MM.1S (cell line): ENCODE results near the gene HEBP1.

Source experiments
- DNase-seq: peaks from one replicate; pipeline ENCODE4 v3.0.0-alpha.2; 2015
- H2AFZ ChIP-seq: fragments of 300-600 bp; sonication (generic); 2 replicates; pipeline ENCODE4 v1.6.0; 2016; ENCODE audit warnings: antibody characterized with exemption, low read length
- H3F3A ChIP-seq: fragments of 300-600 bp; sonication (generic); 2 replicates; pipeline ENCODE4 v1.6.1; 2016; ENCODE audit warnings: mild to moderate bottlenecking, antibody characterized with exemption, low read length, moderate library complexity, mixed read lengths; ENCODE audit not compliant: insufficient read depth
- H3K27ac ChIP-seq: fragments of 300-600 bp; sonication (generic); 2 replicates; pipeline ENCODE4 v1.5.1; 2016; ENCODE audit warnings: mild to moderate bottlenecking, low read length
- H3K27me3 ChIP-seq: fragments of 300-600 bp; sonication (generic); replicated peaks from 2 replicates; pipeline ENCODE4 v1.6.0; 2016; ENCODE audit warnings: low read length; ENCODE audit not compliant: insufficient read depth
- H3K36me3 ChIP-seq: fragments of 300-600 bp; sonication (generic); replicated peaks from 2 replicates; pipeline ENCODE4 v1.6.1; 2016; ENCODE audit warnings: mild to moderate bottlenecking, low read length, mixed read lengths; ENCODE audit not compliant: insufficient read depth
- H3K4me1 ChIP-seq: fragments of 300-600 bp; sonication (generic); 2 replicates; pipeline ENCODE4 v1.6.1; 2016; ENCODE audit warnings: low read length, mixed read lengths
- H3K4me2 ChIP-seq: fragments of 300-600 bp; sonication (generic); 2 replicates; pipeline ENCODE4 v1.6.0; 2016; ENCODE audit warnings: low read depth, low read length
- H3K4me3 ChIP-seq: fragments of 300-600 bp; sonication (generic); 2 replicates; pipeline ENCODE4 v1.5.1; 2016; ENCODE audit warnings: low read length, mixed read lengths
- H3K79me2 ChIP-seq: fragments of 300-600 bp; sonication (generic); 2 replicates; pipeline ENCODE4 v1.6.1; 2016; ENCODE audit warnings: mixed run types, low read length, mixed read lengths
- H3K9ac ChIP-seq: fragments of 300-600 bp; sonication (generic); 2 replicates; pipeline ENCODE4 v1.6.1; 2016; ENCODE audit warnings: low read length, mixed read lengths
- H3K9me2 ChIP-seq: fragments of 300-600 bp; sonication (generic); replicated peaks from 2 replicates; pipeline ENCODE4 v1.6.1; 2016; ENCODE audit warnings: mild to moderate bottlenecking, low read length, mixed read lengths; ENCODE audit not compliant: insufficient read depth
- H3K9me3 ChIP-seq: fragments of 300-600 bp; sonication (generic); replicated peaks from 2 replicates; pipeline ENCODE4 v1.6.1; 2016; ENCODE audit warnings: mild to moderate bottlenecking, low read length, mixed read lengths; ENCODE audit not compliant: insufficient read depth
- H4K20me1 ChIP-seq: fragments of 300-600 bp; sonication (generic); 2 replicates; pipeline ENCODE4 v1.6.1; 2016; ENCODE audit warnings: mild to moderate bottlenecking, low read length, moderate library complexity, mixed read lengths; ENCODE audit not compliant: insufficient read depth
- EZH2 ChIP-seq: fragments of 300-600 bp; sonication (generic); optimal IDR thresholded peaks from 2 replicates; pipeline ENCODE3; 2017; ENCODE audit warnings: low read depth, mild to moderate bottlenecking, antibody characterized with exemption, low read length, mixed read lengths
- EZH2phosphoT487 ChIP-seq: fragments of 300-600 bp; sonication (generic); IDR thresholded peaks from 2 replicates; pipeline ENCODE4 v1.6.1; 2018; ENCODE audit warnings: antibody characterized with exemption, low read length
- TF ChIP-seq, protein P1 (sequence below): fragments of 300-600 bp; sonication (generic); IDR thresholded peaks from 2 replicates; pipeline ENCODE4 v1.5.1; 2016; ENCODE audit warnings: antibody characterized with exemption, low read length, mixed read lengths

HEBP1 gene

GRCh38 chr12:12983420-12984035 lies 16.5 kb downstream of the HEBP1 start:
- H4K20me1 ChIP-seq = no peaks in the 10 kb centered on the region
- TF ChIP-seq EZH2phosphoT487 = no peak
- TF ChIP-seq, protein P1, sequence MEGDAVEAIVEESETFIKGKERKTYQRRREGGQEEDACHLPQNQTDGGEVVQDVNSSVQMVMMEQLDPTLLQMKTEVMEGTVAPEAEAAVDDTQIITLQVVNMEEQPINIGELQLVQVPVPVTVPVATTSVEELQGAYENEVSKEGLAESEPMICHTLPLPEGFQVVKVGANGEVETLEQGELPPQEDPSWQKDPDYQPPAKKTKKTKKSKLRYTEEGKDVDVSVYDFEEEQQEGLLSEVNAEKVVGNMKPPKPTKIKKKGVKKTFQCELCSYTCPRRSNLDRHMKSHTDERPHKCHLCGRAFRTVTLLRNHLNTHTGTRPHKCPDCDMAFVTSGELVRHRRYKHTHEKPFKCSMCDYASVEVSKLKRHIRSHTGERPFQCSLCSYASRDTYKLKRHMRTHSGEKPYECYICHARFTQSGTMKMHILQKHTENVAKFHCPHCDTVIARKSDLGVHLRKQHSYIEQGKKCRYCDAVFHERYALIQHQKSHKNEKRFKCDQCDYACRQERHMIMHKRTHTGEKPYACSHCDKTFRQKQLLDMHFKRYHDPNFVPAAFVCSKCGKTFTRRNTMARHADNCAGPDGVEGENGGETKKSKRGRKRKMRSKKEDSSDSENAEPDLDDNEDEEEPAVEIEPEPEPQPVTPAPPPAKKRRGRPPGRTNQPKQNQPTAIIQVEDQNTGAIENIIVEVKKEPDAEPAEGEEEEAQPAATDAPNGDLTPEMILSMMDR = peak; percentile 74
- H3K27me3 ChIP-seq = no peaks in the 10 kb centered on the region
- H3K36me3 ChIP-seq = peaks cover 5% of the 10 kb centered on the region; the same call in 1 of the 2 replicates
- no peak overlapping the region for H2AFZ ChIP-seq
- H3K9me2 ChIP-seq = no peaks in the 10 kb centered on the region
- no peak overlapping the region for H3K27ac ChIP-seq
- no peak overlapping the region for H3K4me2 ChIP-seq
- H3F3A ChIP-seq = no peaks in the 10 kb centered on the region
- no peak overlapping the region for H3K4me3 ChIP-seq
- H3K9ac ChIP-seq = no peak overlapping the region
- no peaks in the 10 kb centered on the region for H3K4me1 ChIP-seq
- H3K79me2 ChIP-seq = no peaks in the 10 kb centered on the region
- peak; percentile 38 for DNase-seq
- H3K9me3 ChIP-seq = no peaks in the 10 kb centered on the region

DNA sequence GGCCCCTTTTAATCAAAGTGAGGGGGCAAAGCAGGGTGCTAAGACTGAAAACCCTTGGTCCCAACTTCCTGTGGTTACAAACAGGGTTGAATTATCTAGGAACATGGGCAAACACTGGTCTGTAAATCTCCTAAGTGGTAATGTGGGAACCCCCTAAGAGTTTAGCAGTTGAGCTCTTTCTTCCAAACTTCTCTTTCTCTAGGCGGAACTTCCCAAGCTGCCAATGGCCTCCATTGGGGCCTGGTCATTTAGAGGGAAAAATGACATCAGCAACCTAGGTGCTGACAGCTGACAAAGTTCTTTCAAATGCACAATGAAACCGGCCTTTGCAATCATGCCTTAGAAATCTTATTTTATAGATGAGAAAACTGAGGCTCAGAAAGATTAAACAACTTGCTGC lies 17.7 kb downstream of the HEBP1 start:
- H3K4me1 ChIP-seq = no peaks in the 10 kb centered on the region

GRCh38 chr12:12979731-12980259 lies 20.3 kb downstream of the HEBP1 start:
- no peak overlapping the region for H3K27ac ChIP-seq
- no peak for TF ChIP-seq EZH2
- TF ChIP-seq EZH2phosphoT487 = no peak
- TF ChIP-seq, protein P1 = no peak
- no peaks in the 10 kb centered on the region for H3F3A ChIP-seq
- no peaks in the 10 kb centered on the region for H3K36me3 ChIP-seq
- no peak overlapping the region for H2AFZ ChIP-seq
- H3K9me3 ChIP-seq = no peaks in the 10 kb centered on the region
- H3K9me2 ChIP-seq = no peaks in the 10 kb centered on the region
- H3K79me2 ChIP-seq = no peaks in the 10 kb centered on the region
- DNase-seq = no peak
- no peak overlapping the region for H3K4me3 ChIP-seq
- no peak overlapping the region for H3K9ac ChIP-seq
- no peaks in the 10 kb centered on the region for H4K20me1 ChIP-seq
- H3K4me2 ChIP-seq = no peak overlapping the region
- H3K4me1 ChIP-seq = no peaks in the 10 kb centered on the region
- no peaks in the 10 kb centered on the region for H3K27me3 ChIP-seq

More for the DNA sequence above, 17.7 kb downstream of the HEBP1 start:
- H4K20me1 ChIP-seq = no peaks in the 10 kb centered on the region
- DNase-seq = no peak
- TF ChIP-seq, protein P1 = no peak
- TF ChIP-seq EZH2phosphoT487 = no peak
- no peak for TF ChIP-seq EZH2
- no peaks in the 10 kb centered on the region for H3K79me2 ChIP-seq
- no peaks in the 10 kb centered on the region for H3K27me3 ChIP-seq
- H3F3A ChIP-seq = no peaks in the 10 kb centered on the region
- peaks cover 5% of the 10 kb centered on the region; the same call in 1 of the 2 replicates for H3K36me3 ChIP-seq
- H3K4me2 ChIP-seq = no peak overlapping the region
- no peak overlapping the region for H3K9ac ChIP-seq
- H3K9me2 ChIP-seq = no peaks in the 10 kb centered on the region
- H3K9me3 ChIP-seq = no peaks in the 10 kb centered on the region
- H2AFZ ChIP-seq = no peak overlapping the region
- no peak overlapping the region for H3K4me3 ChIP-seq
- H3K27ac ChIP-seq = no peak overlapping the region
